ENCODE measurements around the gene POLDIP3. TPM values are rescaled to one million over a fixed set of nuclear protein-coding genes. Genes with fewer than 3 reads are reported as not detected.

POLDIP3 gene
- total RNA-seq, 2 donors from 2014 or later = 81.9 to 102 TPM

- 84 to 93% methylated on average over 9 of the region's 9 CpGs for WGBS, 2 experiments (ENCODE audit: insufficient coverage in 1 of 2, insufficient read length in 1 of 2)
- Mint-ChIP-seq H3K4me3 (no peak overlapping the region), H3K9me3 (no peaks in the 10 kb centered on the region), H3K36me3 (ENCODE audit: low read depth) (peaks cover 16% of the 10 kb centered on the region), H3K4me1 (peaks cover 6% of the 10 kb centered on the region), H3K27ac (no peak overlapping the region), H3K27me3 (ENCODE audit: insufficient read depth) (no peaks in the 10 kb centered on the region)
- no peaks in the 10 kb centered on the region for H3K9me3 ChIP-seq (ENCODE audit: control insufficient read depth, low read length)
- no peak overlapping the region for H3K27ac ChIP-seq (ENCODE audit: low read depth, low read length)
- no peak overlapping the region for H3K9ac ChIP-seq (ENCODE audit: extremely low read depth, low read length, poor library complexity, severe bottlenecking)
- no peaks in the 10 kb centered on the region for H3K4me1 ChIP-seq (ENCODE audit: control insufficient read depth, insufficient read depth, low read length)
- DNase-seq = no peak
- H3K27me3 ChIP-seq (ENCODE audit: control insufficient read depth, insufficient read depth, low read length, poor library complexity, severe bottlenecking) = no peaks in the 10 kb centered on the region
- no peak for TF ChIP-seq CTCF (conservative IDR thresholded peaks at IDR 0.05)
- H3K4me3 ChIP-seq (ENCODE audit: low read length) = no peak overlapping the region
- peaks cover 4% of the 10 kb centered on the region for H3K36me3 ChIP-seq (ENCODE audit: control insufficient read depth, insufficient read depth, low read length)
Observed at GRCh38 chr22:42639541-42640241, 25.0 kb upstream of the POLDIP3 start.

DNA sequence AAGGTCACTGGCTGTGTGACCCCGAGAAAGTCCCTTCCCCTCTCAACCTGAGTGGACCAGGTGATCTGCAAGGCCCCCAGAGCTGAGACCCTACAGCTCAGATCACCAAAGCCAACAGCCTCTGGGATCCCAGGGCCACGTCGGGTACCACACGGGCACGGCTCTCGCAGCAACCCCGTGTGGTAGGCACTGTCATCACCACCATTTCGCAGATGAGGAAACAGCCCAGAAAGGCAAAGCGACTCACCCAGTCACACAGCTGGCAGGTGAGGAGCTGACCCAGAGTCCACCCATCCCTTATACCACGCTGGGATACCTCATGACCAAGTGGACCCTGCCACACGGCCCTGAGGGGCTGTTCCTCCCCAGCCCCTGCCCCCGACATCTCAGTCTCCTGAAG, 22.9 kb upstream of the POLDIP3 start:
- DNase-seq = no peak
- 91 to 96% methylated on average over 10 to 12 of the region's 12 CpGs for WGBS, 2 experiments (ENCODE audit: insufficient coverage in 1 of 2, insufficient read length in 1 of 2)
- no peak overlapping the region for H3K27ac ChIP-seq (ENCODE audit: low read depth, low read length)

DNA sequence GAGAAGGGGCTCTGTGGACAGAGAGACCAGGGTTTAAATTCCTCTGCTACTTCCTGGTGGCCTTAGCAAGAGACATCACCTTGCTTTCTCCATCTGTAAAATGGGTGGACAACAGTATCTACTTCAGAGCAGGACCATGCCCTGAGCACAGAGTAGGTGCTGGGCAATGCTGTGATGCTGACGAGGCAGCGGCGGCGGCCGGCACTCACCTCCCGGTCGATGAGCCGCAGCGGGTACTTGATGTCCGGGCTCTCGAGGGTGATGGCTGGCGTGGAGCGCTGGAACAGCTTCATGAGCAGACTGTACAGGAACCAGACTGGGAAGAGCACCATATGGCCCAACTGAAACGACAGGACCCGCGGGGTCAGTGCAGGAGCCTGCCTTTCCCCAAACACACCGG, 21.8 kb upstream of the POLDIP3 start:
- Mint-ChIP-seq H3K4me1 (no peaks in the 10 kb centered on the region), H3K27me3 (ENCODE audit: insufficient read depth) (no peaks in the 10 kb centered on the region), H3K27ac (no peak overlapping the region), H3K36me3 (ENCODE audit: low read depth) (peaks cover 34% of the 10 kb centered on the region), H3K9me3 (no peaks in the 10 kb centered on the region), H3K4me3 (no peak overlapping the region)
- Histone ChIP-seq H3K27me3 (ENCODE audit: control insufficient read depth, insufficient read depth, low read length, poor library complexity, severe bottlenecking) (no peaks in the 10 kb centered on the region), H3K4me3 (ENCODE audit: low read length) (no peak overlapping the region), H3K4me1 (ENCODE audit: control insufficient read depth, insufficient read depth, low read length) (no peaks in the 10 kb centered on the region), H3K27ac (ENCODE audit: low read depth, low read length) (no peak overlapping the region), H3K36me3 (ENCODE audit: control insufficient read depth, insufficient read depth, low read length) (peaks cover 6% of the 10 kb centered on the region), H3K9me3 (ENCODE audit: control insufficient read depth, low read length) (no peaks in the 10 kb centered on the region), H3K9ac (ENCODE audit: extremely low read depth, low read length, poor library complexity, severe bottlenecking) (no peak overlapping the region)
- WGBS, 2 experiments (ENCODE audit: insufficient coverage in 1 of 2, insufficient read length in 1 of 2) = 94 to 95% methylated on average over 16 to 17 of the region's 17 CpGs
- no peak for TF ChIP-seq CTCF (conservative IDR thresholded peaks at IDR 0.05)
- DNase-seq = no peak

More for the DNA sequence above, 22.9 kb upstream of the POLDIP3 start:
- Histone ChIP-seq H3K27me3 (ENCODE audit: control insufficient read depth, insufficient read depth, low read length, poor library complexity, severe bottlenecking) (no peaks in the 10 kb centered on the region), H3K9ac (ENCODE audit: extremely low read depth, low read length, poor library complexity, severe bottlenecking) (no peak overlapping the region), H3K36me3 (ENCODE audit: control insufficient read depth, insufficient read depth, low read length) (peaks cover 4% of the 10 kb centered on the region), H3K4me1 (ENCODE audit: control insufficient read depth, insufficient read depth, low read length) (no peaks in the 10 kb centered on the region), H3K9me3 (ENCODE audit: control insufficient read depth, low read length) (no peaks in the 10 kb centered on the region), H3K4me3 (ENCODE audit: low read length) (no peak overlapping the region)
- Mint-ChIP-seq H3K9me3 (no peaks in the 10 kb centered on the region), H3K4me1 (no peaks in the 10 kb centered on the region), H3K4me3 (no peak overlapping the region), H3K36me3 (ENCODE audit: low read depth) (peaks cover 27% of the 10 kb centered on the region), H3K27ac (no peak overlapping the region), H3K27me3 (ENCODE audit: insufficient read depth) (no peaks in the 10 kb centered on the region)
- TF ChIP-seq CTCF (conservative IDR thresholded peaks at IDR 0.05) = peak; percentile 15
